Measurements from ENCODE around the gene ZNF174.

- no peak for TF ChIP-seq CTCF (IDR thresholded peaks at IDR 0.05 in 4 of 5, conservative IDR thresholded peaks at IDR 0.05 in 1 of 5)
- no peak for TF ChIP-seq POLR2A (IDR thresholded peaks at IDR 0.05)
These were observed 31.9 kb upstream of the ZNF174 start for GRCh38 chr16:3369073-3369472.

Measured in gastrocnemius medialis (tissue), 4 donors.